CD14-positive monocyte (primary cell): ENCODE data around the gene TMPRSS11F. TPM values are rescaled to one million over a fixed set of nuclear protein-coding genes. Genes with fewer than 3 reads are reported as not detected.

Source experiments
- DNase-seq, 3 donors: peaks; one replicate each; pipeline ENCODE4 v3.0.0-alpha.2; 2011 to 2022
- H2AFZ ChIP-seq: 2 replicates; pipeline ENCODE4 v1.6.0; 2012; ENCODE audit warnings: mild to moderate bottlenecking, low read depth, low read length, inconsistent platforms; ENCODE audit not compliant: insufficient read depth, poor library complexity, severe bottlenecking
- H3K27ac ChIP-seq, 2 donors: 1 replicate in 1 of 2; 2 replicates in 1 of 2; pipeline ENCODE4 v1.5.1; 2012 to 2013; ENCODE audit warnings: low read length in 2 of 2, control low read depth in 1 of 2, inconsistent platforms in 1 of 2, low read depth in 1 of 2, mild to moderate bottlenecking in 1 of 2
- H3K27me3 ChIP-seq, 2 donors: one replicate each; pipeline versions ENCODE4 v1.6.0 to v1.6.1; 2011 to 2013; ENCODE audit warnings: low read length in 2 of 2; ENCODE audit not compliant: control insufficient read depth in 2 of 2, insufficient read depth in 2 of 2
- H3K36me3 ChIP-seq, 2 donors: replicated peaks in 1 of 2; 1 replicate in 1 of 2; 2 replicates in 1 of 2; pipeline versions ENCODE4 v1.5.1 to v1.6.1; 2012 to 2013; ENCODE audit warnings: low read length in 2 of 2, control low read depth in 1 of 2, inconsistent platforms in 1 of 2, mild to moderate bottlenecking in 1 of 2; ENCODE audit not compliant: insufficient read depth in 2 of 2, control insufficient read depth in 1 of 2
- H3K4me1 ChIP-seq, 2 donors: 1 replicate in 1 of 2; 2 replicates in 1 of 2; pipeline versions ENCODE4 v1.5.1 to v1.6.1; 2012 to 2013; ENCODE audit warnings: low read length in 2 of 2, control low read depth in 1 of 2, inconsistent platforms in 1 of 2, mild to moderate bottlenecking in 1 of 2, moderate library complexity in 1 of 2; ENCODE audit not compliant: insufficient read depth in 2 of 2, control insufficient read depth in 1 of 2
- H3K4me2 ChIP-seq: replicated peaks from 2 replicates; pipeline ENCODE3; 2012; ENCODE audit warnings: low read length, moderate library complexity, mild to moderate bottlenecking; ENCODE audit not compliant: poor library complexity, severe bottlenecking; ENCODE audit errors: extremely low read depth
- H3K4me3 ChIP-seq, 3 experiments: fragments of 200-600 bp in 1 of 3; sonication (generic) in 1 of 3; replicated peaks in 1 of 3; 1 replicate in 2 of 3; 2 replicates in 1 of 3; pipeline ENCODE4 v1.5.1; 2011 to 2013; ENCODE audit warnings: low read length in 3 of 3, mild to moderate bottlenecking in 3 of 3, control low read depth in 2 of 3, low read depth in 2 of 3, inconsistent platforms in 1 of 3, moderate library complexity in 1 of 3
- H3K79me2 ChIP-seq: 2 replicates; pipeline ENCODE4 v1.6.0; 2012; ENCODE audit warnings: mild to moderate bottlenecking, control low read depth, inconsistent platforms, low read length, moderate library complexity; ENCODE audit not compliant: insufficient read depth
- H3K9ac ChIP-seq: 2 replicates; pipeline ENCODE4 v1.6.0; 2017; ENCODE audit warnings: low read length, mild to moderate bottlenecking; ENCODE audit not compliant: insufficient read depth, poor library complexity, severe bottlenecking
- H3K9me3 ChIP-seq, 2 donors: replicated peaks in 1 of 2; 1 replicate in 1 of 2; 2 replicates in 1 of 2; pipeline versions ENCODE4 v1.5.1 to v1.6.1; 2012 to 2013; ENCODE audit warnings: low read length in 2 of 2, control low read depth in 1 of 2; ENCODE audit not compliant: control insufficient read depth in 1 of 2, insufficient read depth in 1 of 2
- H4K20me1 ChIP-seq: 2 replicates; pipeline ENCODE4 v1.6.0; 2012; ENCODE audit warnings: mild to moderate bottlenecking, low read length, control low read depth, moderate library complexity; ENCODE audit not compliant: insufficient read depth
- H3K27ac Mint-ChIP-seq, 7 donors: one replicate each; pipeline ENCODE4 v1.8.0; 2020; ENCODE audit warnings: mild to moderate bottlenecking in 7 of 7, mixed read lengths in 7 of 7, moderate library complexity in 6 of 7, inconsistent platforms in 2 of 7
- H3K27me3 Mint-ChIP-seq, 3 donors: one replicate each; pipeline ENCODE4 v1.8.0; 2021 to 2022; ENCODE audit warnings: low read depth in 3 of 3, mild to moderate bottlenecking in 3 of 3, mixed read lengths in 3 of 3, moderate library complexity in 3 of 3, inconsistent platforms in 1 of 3
- H3K36me3 Mint-ChIP-seq, 2 donors: one replicate each; pipeline ENCODE4 v1.8.0; 2020; ENCODE audit warnings: mixed read lengths in 2 of 2, inconsistent platforms in 1 of 2, mild to moderate bottlenecking in 1 of 2
- H3K4me1 Mint-ChIP-seq: one replicate; pipeline ENCODE4 v1.8.0; 2020; ENCODE audit warnings: mild to moderate bottlenecking, mixed read lengths
- H3K4me3 Mint-ChIP-seq, 2 donors: one replicate each; pipeline ENCODE4 v1.8.0; 2020; ENCODE audit warnings: mild to moderate bottlenecking in 2 of 2, mixed read lengths in 2 of 2, moderate library complexity in 1 of 2
- H3K9me3 Mint-ChIP-seq, 7 donors: one replicate each; pipeline ENCODE4 v1.8.0; 2020 to 2022; ENCODE audit warnings: mixed read lengths in 7 of 7, mild to moderate bottlenecking in 6 of 7, moderate library complexity in 6 of 7, inconsistent platforms in 2 of 7
- CTCF ChIP-seq: fragments of 200-600 bp; IDR thresholded peaks from one replicate; pipeline ENCODE4 v1.8.0; 2022; ENCODE audit warnings: antibody characterized with exemption, mild to moderate bottlenecking
- WGBS: methylation state at CpG from one replicate; pipeline ENCODE4 v1.1.5; 2013; ENCODE audit warnings: missing lambda C conversion rate; ENCODE audit not compliant: insufficient coverage; 5-methylcytosine and 5-hydroxymethylcytosine counted together
- intact Hi-C, 2 donors: fragments of 100-400 bp; cut with micrococcal nuclease; formaldehyde crosslinking; loops; one replicate each; pipeline versions ENCODE4 v1.15.0 to v1.15.1; 2023
- polyA plus RNA-seq, 3 donors: library from polyadenylated mRNA; depleted of rRNA in 1 of 3; unstranded in 2 of 3; stranded (reverse) in 1 of 3; fragments of 300-500 nt in 2 of 3; fragments of >200 nt in 1 of 3; fragmentation: Illumina TruSeq in 2 of 3; gene quantifications; 1 replicate in 2 of 3; 2 replicates in 1 of 3; pipeline ENCODE4 v1.2.3, GENCODE V29; 2012 to 2021

TMPRSS11F gene
- polyA plus RNA-seq, 3 donors: not detected

GRCh38 chr4:68148800-68149685 is 19.4 kb upstream of the TMPRSS11F start:
- Mint-ChIP-seq H3K4me3 (no peak overlapping the region), H3K9me3 (peaks cover 0 to 8% (median 3%) of the 10 kb centered on the region in 7 donors), H3K4me1 (no peaks in the 10 kb centered on the region), H3K27ac (no peak overlapping the region), H3K36me3 (no peaks in the 10 kb centered on the region), H3K27me3 (peaks cover 0 to 2% (median 0%) of the 10 kb centered on the region in 3 donors)
- no peaks in the 10 kb centered on the region for H3K79me2 ChIP-seq
- TF ChIP-seq CTCF: no peak
- no peaks in the 10 kb centered on the region for H3K4me1 ChIP-seq
- H2AFZ ChIP-seq: no peak overlapping the region
- no peaks in the 10 kb centered on the region for H3K27me3 ChIP-seq
- WGBS: 88% methylated on average over 2 of the region's 3 CpGs
- no peaks in the 10 kb centered on the region for H3K36me3 ChIP-seq
- H4K20me1 ChIP-seq: no peaks in the 10 kb centered on the region
- intact Hi-C loops: no loop called here
- H3K4me2 ChIP-seq: no peak overlapping the region
- no peak overlapping the region for H3K4me3 ChIP-seq
- no peak overlapping the region for H3K9ac ChIP-seq
- peaks cover 0 to 4% of the 10 kb centered on the region in 2 donors for H3K9me3 ChIP-seq
- H3K27ac ChIP-seq: no peak overlapping the region
- DNase-seq: no peak

- no peaks in the 10 kb centered on the region for H3K4me1 Mint-ChIP-seq
Measured at GRCh38 chr4:68147079-68147478, 17.4 kb upstream of the TMPRSS11F start.

More at GRCh38 chr4:68147079-68147478, 17.4 kb upstream of the TMPRSS11F start:
- no peak for DNase-seq
- Histone ChIP-seq H3K4me3 (no peak overlapping the region), H3K9ac (no peak overlapping the region), H4K20me1 (no peaks in the 10 kb centered on the region), H3K4me1 (no peaks in the 10 kb centered on the region), H2AFZ (no peak overlapping the region), H3K27ac (no peak overlapping the region), H3K9me3 (peaks cover 0 to 4% of the 10 kb centered on the region in 2 donors), H3K79me2 (no peaks in the 10 kb centered on the region), H3K4me2 (no peak overlapping the region), H3K27me3 (no peaks in the 10 kb centered on the region), H3K36me3 (no peaks in the 10 kb centered on the region)
- Mint-ChIP-seq H3K4me3 (no peak overlapping the region), H3K9me3 (peaks cover 0 to 8% (median 3%) of the 10 kb centered on the region in 7 donors), H3K27me3 (peaks cover 0 to 2% (median 0%) of the 10 kb centered on the region in 3 donors), H3K36me3 (no peaks in the 10 kb centered on the region), H3K27ac (no peak overlapping the region)
- intact Hi-C loops: no loop called here
- TF ChIP-seq CTCF: no peak
- WGBS: no CpG with 5 or more reads among the region's 1 CpG
